Lung (tissue), 12 donors: ENCODE measurements around the gene KHSRP. TPM values are rescaled to one million over a fixed set of nuclear protein-coding genes. Genes with fewer than 3 reads are reported as not detected.

Source experiments
- ATAC-seq: fragments of 200-7000 bp; cut with Tn5 transposase; one replicate; pipeline ENCODE4 v1.9.1; 2020; ENCODE audit warnings: moderate number of reproducible peaks; ENCODE audit not compliant: insufficient read depth, low FRiP score
- DNase-seq, 3 donors: peaks; one replicate each; pipeline ENCODE4 v3.0.0-alpha.2; 2013 to 2017
- H3K27ac ChIP-seq, 2 donors: one replicate each; pipeline ENCODE4 v1.5.1; 2013; ENCODE audit warnings: mild to moderate bottlenecking in 2 of 2, moderate library complexity in 2 of 2, control low read depth in 1 of 2, inconsistent platforms in 1 of 2, low read depth in 1 of 2, low read length in 1 of 2
- H3K27me3 ChIP-seq, 3 donors: one replicate each; pipeline ENCODE4 v1.5.1; 2013; ENCODE audit warnings: low read length in 2 of 3; ENCODE audit not compliant: control insufficient read depth in 3 of 3, insufficient read depth in 3 of 3
- H3K36me3 ChIP-seq, 4 donors: one replicate each; pipeline ENCODE4 v1.5.1; 2013; ENCODE audit warnings: low read length in 4 of 4, mild to moderate bottlenecking in 1 of 4, moderate library complexity in 1 of 4; ENCODE audit not compliant: control insufficient read depth in 4 of 4, insufficient read depth in 4 of 4
- H3K4me1 ChIP-seq, 5 donors: one replicate each; pipeline ENCODE4 v1.5.1; 2013; ENCODE audit warnings: low read length in 5 of 5, mild to moderate bottlenecking in 2 of 5, moderate library complexity in 1 of 5; ENCODE audit not compliant: control insufficient read depth in 5 of 5, insufficient read depth in 5 of 5
- H3K4me3 ChIP-seq: one replicate; pipeline ENCODE4 v1.5.1; 2013; ENCODE audit warnings: mild to moderate bottlenecking, control low read depth, moderate library complexity
- H3K9ac ChIP-seq, 2 donors: one replicate each; pipeline ENCODE4 v1.5.1; 2013; ENCODE audit warnings: low read length in 2 of 2, control low read depth in 1 of 2; ENCODE audit not compliant: insufficient read depth in 1 of 2
- H3K9me3 ChIP-seq, 4 donors: one replicate each; pipeline ENCODE4 v1.5.1; 2013; ENCODE audit warnings: low read length in 3 of 4, mild to moderate bottlenecking in 1 of 4, moderate library complexity in 1 of 4; ENCODE audit not compliant: control insufficient read depth in 4 of 4, insufficient read depth in 3 of 4
- CTCF ChIP-seq: IDR thresholded peaks from 2 replicates; pipeline ENCODE4 v1.5.1; 2012; ENCODE audit warnings: mild to moderate bottlenecking; ENCODE audit errors: control extremely low read depth, extremely low read depth
- WGBS, 2 donors: extraction: QIAGEN DNeasy Blood & Tissue Kit; methylation state at CpG; one replicate each; pipeline ENCODE4 v1.1.7; 2013; 5-methylcytosine and 5-hydroxymethylcytosine counted together
- polyA plus RNA-seq, 2 donors: library from polyadenylated mRNA; stranded (reverse); fragments of 200-250 nt; gene quantifications; one replicate each; pipeline ENCODE4 v1.2.1, GENCODE V29; 2013
- total RNA-seq, 2 donors: library from RNA; depleted of rRNA in 1 of 2; stranded (reverse); fragments of >200 nt in 1 of 2; gene quantifications; one replicate each; pipeline ENCODE4 v1.2.1, GENCODE V29; 2014 to 2021
- donor health status: control.
- donor health status: control.
- donor health status: Bipolar disorder and iron deficiency.
- donor health status: healthy.
- donor health status: DM: yes; HTN: yes; CAD: no.

KHSRP gene
- total and polyA plus RNA-seq, 4 donors, result 116 to 204 (median 141) TPM

GRCh38 chr19:6392221-6393073 is 32.2 kb downstream of the KHSRP start:
- Histone ChIP-seq H3K36me3 (peaks cover 4 to 17% (median 14%) of the 10 kb centered on the region in 4 donors), H3K9me3 (no peaks in the 10 kb centered on the region), H3K4me1 (peaks cover 0 to 13% (median 6%) of the 10 kb centered on the region in 5 donors), H3K27me3 (no peaks in the 10 kb centered on the region), H3K9ac (peak overlapping the region; percentile 91), H3K27ac (peak overlapping the region; percentile 91 to 96), H3K4me3 (peak overlapping the region; percentile 90)
- ATAC-seq (no peak), DNase-seq (peak in 1 of 3 donors; percentile 13)
- TF ChIP-seq CTCF, result no peak
- WGBS, 2 donors, result 7 to 11% methylated on average over 23 to 30 of the region's 30 CpGs

GRCh38 chr19:6387372-6387771 is 37.2 kb downstream of the KHSRP start:
- peaks cover 4 to 50% (median 39%) of the 10 kb centered on the region in 4 donors for H3K36me3 ChIP-seq
- no peak for DNase-seq
- WGBS, 2 donors, result 93 to 98% methylated on average over 19 of the region's 19 CpGs
- no peak overlapping the region for H3K27ac ChIP-seq
- no peak overlapping the region for H3K9ac ChIP-seq
- peaks cover 0 to 6% (median 5%) of the 10 kb centered on the region in 5 donors for H3K4me1 ChIP-seq
- no peak overlapping the region for H3K4me3 ChIP-seq
- ATAC-seq, result no peak
- peaks cover 0 to 2% (median 0%) of the 10 kb centered on the region in 4 donors for H3K9me3 ChIP-seq
- H3K27me3 ChIP-seq, result no peaks in the 10 kb centered on the region
- TF ChIP-seq CTCF, result no peak

DNA sequence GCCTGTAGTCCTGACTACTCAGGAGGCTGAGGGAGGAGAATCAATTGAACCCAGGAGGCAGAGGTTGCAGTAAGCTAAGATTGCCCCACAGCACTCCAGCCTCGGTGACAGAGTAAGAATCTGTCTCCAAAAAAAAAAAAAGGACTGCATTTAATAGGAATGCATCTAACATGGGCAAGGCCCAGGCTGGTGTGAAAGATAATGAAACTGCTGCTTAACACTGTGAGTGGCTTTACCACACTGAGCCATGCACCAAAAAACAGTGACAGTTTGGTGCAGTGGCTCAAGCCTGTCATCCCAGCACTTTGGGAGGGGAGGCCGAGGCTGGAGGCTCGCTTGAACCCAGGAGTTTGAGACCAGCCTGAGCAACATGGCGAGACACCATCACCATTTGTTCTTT is 40.2 kb downstream of the KHSRP start:
- Histone ChIP-seq H3K9me3 (peaks cover 0 to 10% (median 3%) of the 10 kb centered on the region in 4 donors), H3K9ac (no peak overlapping the region), H3K4me1 (no peaks in the 10 kb centered on the region), H3K27ac (no peak overlapping the region), H3K27me3 (no peaks in the 10 kb centered on the region), H3K36me3 (peaks cover 28 to 76% (median 57%) of the 10 kb centered on the region in 4 donors), H3K4me3 (no peak overlapping the region)
- 91 to 94% methylated on average over 4 of the region's 4 CpGs for WGBS, 2 donors
- TF ChIP-seq CTCF, result no peak
- no peak for DNase-seq
- ATAC-seq, result no peak
